ENCODE results near the gene IL23R.

The IL23R gene

GRCh38 chr1:67150931-67151330, 15.3 kb upstream of the IL23R start:
- FAIRE-seq = no peak

GRCh38 chr1:67158401-67158800, 7.9 kb upstream of the IL23R start:
- FAIRE-seq = no peak

GRCh38 chr1:67159233-67159632, 7.0 kb upstream of the IL23R start:
- no peak for FAIRE-seq

- FAIRE-seq = no peak
These were observed 3.3 kb upstream of the IL23R start for GRCh38 chr1:67162954-67163353.

GRCh38 chr1:67165468-67166041, 699 bp upstream of the IL23R start:
- FAIRE-seq = no peak

- FAIRE-seq = no peak
These were observed 3.2 kb downstream of the IL23R start for GRCh38 chr1:67169496-67169895.

GRCh38 chr1:67169932-67170331, 3.7 kb downstream of the IL23R start:
- FAIRE-seq = no peak

GRCh38 chr1:67170751-67171573, 4.7 kb downstream of the IL23R start:
- FAIRE-seq = no peak

GRCh38 chr1:67171574-67171955, 5.3 kb downstream of the IL23R start:
- FAIRE-seq = no peak

GRCh38 chr1:67171978-67172377, 5.7 kb downstream of the IL23R start:
- FAIRE-seq = no peak

GRCh38 chr1:67173988-67174387, 7.7 kb downstream of the IL23R start:
- FAIRE-seq = no peak

- FAIRE-seq = no peak
These were observed 8.5 kb downstream of the IL23R start for GRCh38 chr1:67174716-67175284.

- FAIRE-seq = no peak
These were observed 9.4 kb downstream of the IL23R start for GRCh38 chr1:67175530-67176087.

- FAIRE-seq = no peak
These were observed 18.7 kb downstream of the IL23R start for GRCh38 chr1:67184838-67185421.

- no peak for FAIRE-seq
These were observed 21.9 kb downstream of the IL23R start for GRCh38 chr1:67188137-67188536.

- no peak for FAIRE-seq
These were observed 23.7 kb downstream of the IL23R start for GRCh38 chr1:67189953-67190352.

- no peak for FAIRE-seq
These were observed 24.2 kb downstream of the IL23R start for GRCh38 chr1:67190410-67190809.

- FAIRE-seq = no peak
These were observed 24.7 kb downstream of the IL23R start for GRCh38 chr1:67190942-67191341.

- FAIRE-seq = no peak
These were observed 25.6 kb downstream of the IL23R start for GRCh38 chr1:67191668-67192520.

- FAIRE-seq = no peak
These were observed 26.6 kb downstream of the IL23R start for GRCh38 chr1:67192902-67193301.

GRCh38 chr1:67193704-67194103, 27.4 kb downstream of the IL23R start:
- no peak for FAIRE-seq

GRCh38 chr1:67194209-67194863, 28.1 kb downstream of the IL23R start:
- no peak for FAIRE-seq

Measured in G401.6 (cell line).